GM18870 (cell line): ENCODE data around the gene PFKFB4.
"Not testable (repeated sequence)": the region's sequence is repeated elsewhere in the genome, so short reads cannot be mapped to it uniquely, and the experiment has no call there.

ENCODE experiments used
- ATAC-seq: cut with Tn5 transposase; IDR thresholded peaks from one replicate; pipeline ENCODE4 v1.9.1; 2021; ENCODE audit warnings: moderate library complexity; ENCODE audit not compliant: unreplicated experiment

Gene PFKFB4

GRCh38 chr3:48561045-48561736 is 4.6 kb upstream of the PFKFB4 start:
- no peak for ATAC-seq

GRCh38 chr3:48560648-48561018 is 4.0 kb upstream of the PFKFB4 start:
- ATAC-seq, result no peak

- ATAC-seq, result no peak
Measured at GRCh38 chr3:48558493-48559134, 2.0 kb upstream of the PFKFB4 start.

- no peak for ATAC-seq
Measured at GRCh38 chr3:48555949-48556795, 431 bp downstream of the PFKFB4 start.

- no peak for ATAC-seq
Measured at GRCh38 chr3:48555231-48555948, 1.2 kb downstream of the PFKFB4 start.

GRCh38 chr3:48553886-48554845 is 2.4 kb downstream of the PFKFB4 start:
- ATAC-seq, result no peak

- no peak for ATAC-seq
Measured at GRCh38 chr3:48553361-48553760, 3.2 kb downstream of the PFKFB4 start.

- ATAC-seq, result no peak
Measured at GRCh38 chr3:48552111-48552951, 4.3 kb downstream of the PFKFB4 start.

- ATAC-seq, result not testable (repeated sequence)
Measured at GRCh38 chr3:48551651-48552050, 5.0 kb downstream of the PFKFB4 start.

- ATAC-seq, result no peak
Measured at GRCh38 chr3:48548729-48549705, 7.6 kb downstream of the PFKFB4 start.

GRCh38 chr3:48548126-48548525 is 8.5 kb downstream of the PFKFB4 start:
- ATAC-seq, result no peak

- no peak for ATAC-seq
Measured at GRCh38 chr3:48546203-48546829, 10.3 kb downstream of the PFKFB4 start.

- ATAC-seq, result no peak
Measured at GRCh38 chr3:48544141-48544540, 12.5 kb downstream of the PFKFB4 start.

- ATAC-seq, result no peak
Measured at GRCh38 chr3:48543271-48543866, 13.2 kb downstream of the PFKFB4 start.

GRCh38 chr3:48538451-48538850 is 18.2 kb downstream of the PFKFB4 start:
- ATAC-seq, result no peak

- no peak for ATAC-seq
Measured at GRCh38 chr3:48536785-48537184, 19.8 kb downstream of the PFKFB4 start.

- no peak for ATAC-seq
Measured at GRCh38 chr3:48536116-48536515, 20.5 kb downstream of the PFKFB4 start.
